ENCODE results near the gene FYN. TPM values are rescaled to one million over a fixed set of nuclear protein-coding genes. Genes with fewer than 3 reads are reported as not detected.

The FYN gene
- total RNA-seq, 1 experiment from 2014 or later, result 18.5 TPM

- TF ChIP-seq ZBTB33 (IDR thresholded peaks at IDR 0.05; ENCODE audit: extremely low read depth, insufficient replicate concordance, low read length), result no peak
Measured at GRCh38 chr6:111862314-111862713, 10.9 kb downstream of the FYN start (continued).

- intact Hi-C loops (cut with micrococcal nuclease), result no loop called here
- ChIA-PET RAD21 (ENCODE audit: low non-redundant PET in 1 of 2, low total read pairs in 2 of 2, uncharacterized antibody in 2 of 2, unreplicated experiment in 2 of 2) (no interaction called here), POLR2A (no interaction called here)
Measured at GRCh38 chr6:111861431-111861885, 11.8 kb downstream of the FYN start.

More at GRCh38 chr6:111861431-111861885, 11.8 kb downstream of the FYN start:
- no peaks in the 10 kb centered on the region for H3K9me3 ChIP-seq (ENCODE audit: control insufficient read depth in 1 of 2, insufficient read depth in 1 of 2, low read depth in 1 of 2, low read length in 2 of 2)
- no peaks in the 10 kb centered on the region for H3K79me2 ChIP-seq (ENCODE audit: insufficient read depth, low read length)
- no peaks in the 10 kb centered on the region for H3K36me3 ChIP-seq (ENCODE audit: control insufficient read depth in 1 of 2, insufficient read depth in 2 of 2, low read length in 2 of 2)
- no peak overlapping the region for H3K4me2 ChIP-seq (ENCODE audit: low read length)
- BruUV-seq (replicated peaks), result no TSS peak
- no peak overlapping the region for H3K9ac ChIP-seq (ENCODE audit: low read length)
- no peaks in the 10 kb centered on the region for H4K20me1 ChIP-seq (ENCODE audit: insufficient read depth)
- no peak overlapping the region for H2AFZ ChIP-seq (ENCODE audit: low read depth, low read length, poor library complexity, severe bottlenecking)
- H3K4me3 ChIP-seq (replicated peaks in 1 of 2; ENCODE audit: low read depth in 1 of 2, low read length in 2 of 2), result no peak overlapping the region
- no peaks in the 10 kb centered on the region for H3K9me2 ChIP-seq (ENCODE audit: insufficient read depth)
- H3K27me3 ChIP-seq (ENCODE audit: insufficient read depth, low read length), result no peaks in the 10 kb centered on the region
- ATAC-seq (no peak), DNase-seq (ENCODE audit: low read depth, low spot score) (no peak)
- no peak overlapping the region for H3K27ac ChIP-seq (ENCODE audit: low read depth, low read length)
- TF ChIP-seq TCF7L2 (IDR thresholded peaks at IDR 0.05; ENCODE audit: borderline replicate concordance, extremely low read depth, insufficient read depth, insufficient read length) (no peak), YY1 (IDR thresholded peaks at IDR 0.05; ENCODE audit: extremely low read depth, insufficient replicate concordance, low read depth, low read length) (no peak), EZH2 (IDR thresholded peaks at IDR 0.05) (no peak), ATF3 (IDR thresholded peaks at IDR 0.05) (no peak), RAD21 (IDR thresholded peaks at IDR 0.05; ENCODE audit: low read depth) (no peak), EGR1 (IDR thresholded peaks at IDR 0.05; ENCODE audit: low read depth) (no peak), ZNF274 (IDR thresholded peaks at IDR 0.05; ENCODE audit: low read depth, low read length) (no peak), POLR2A (IDR thresholded peaks at IDR 0.05; ENCODE audit: borderline replicate concordance, extremely low read depth, insufficient read depth, insufficient read length) (no peak), ZFX (IDR thresholded peaks at IDR 0.05) (no peak), CTCF (IDR thresholded peaks at IDR 0.05 in 2 of 3, conservative IDR thresholded peaks at IDR 0.05 in 1 of 3; ENCODE audit: borderline replicate concordance in 1 of 3, insufficient read depth in 1 of 3, low read depth in 2 of 3, low read length in 2 of 3) (no peak), POLR2AphosphoS5 (IDR thresholded peaks at IDR 0.05; ENCODE audit: low read depth, low read length) (no peak), REST (IDR thresholded peaks at IDR 0.05; ENCODE audit: low read depth) (no peak), SP1 (IDR thresholded peaks at IDR 0.05; ENCODE audit: low read depth) (no peak), ELF1 (IDR thresholded peaks at IDR 0.05; ENCODE audit: borderline replicate concordance, low read depth) (no peak), EZH2phosphoT487 (IDR thresholded peaks at IDR 0.05; ENCODE audit: borderline replicate concordance) (no peak)
- CTCF ChIA-PET, result no interaction called here
- no peaks in the 10 kb centered on the region for H3K4me1 ChIP-seq (ENCODE audit: control insufficient read depth in 1 of 2, insufficient read depth in 2 of 2, low read length in 2 of 2)
